ENCODE measurements around the gene SLC2A6. TPM values are rescaled to one million over a fixed set of nuclear protein-coding genes. Genes with fewer than 3 reads are reported as not detected.

The SLC2A6 gene
- total and polyA plus RNA-seq, 10 of the 15 experiments (the other 5 are each of a cell fraction or from before 2014, with no cell fraction given), result 1.1 to 37.9 (median 18.3) TPM

- no peaks in the 10 kb centered on the region for H3K4me1 ChIP-seq (ENCODE audit: control insufficient read depth, insufficient read depth, low read length)
- POLR2A ChIA-PET, result interaction anchor here (0.9 kb wide), 1 partner anchor 9 kb away, joined by 5 read pairs; no protein-coding TSS in a partner anchor
- ATAC-seq (no peak; the same call in 2 of the 3 replicates), FAIRE-seq (no peak), DNase-seq (ENCODE audit: low read depth, low spot score) (no peak)
- no peak overlapping the region for H2AFZ ChIP-seq (ENCODE audit: control insufficient read depth, low read depth, low read length)
- SMC1A ChIA-PET (ENCODE audit: uncharacterized antibody, unreplicated experiment), result no interaction called here
- no peak overlapping the region for H3K4me2 ChIP-seq (ENCODE audit: control insufficient read depth, insufficient read depth)
- H3K4me3 ChIP-seq, result no peak overlapping the region
- H3K9ac ChIP-seq (ENCODE audit: control insufficient read depth, insufficient read depth, low read length), result no peak overlapping the region
- H3K27ac ChIP-seq (ENCODE audit: control insufficient read depth, insufficient read depth), result no peak overlapping the region
- H3K9me3 ChIP-seq (replicated peaks; ENCODE audit: control insufficient read depth, insufficient read depth, low read length), result no peaks in the 10 kb centered on the region
- TF ChIP-seq MYB (IDR thresholded peaks at IDR 0.05; ENCODE audit: borderline replicate concordance, low read depth, low read length) (no peak), POLR2AphosphoS2 (IDR thresholded peaks at IDR 0.05; ENCODE audit: low read depth, low read length) (peak; percentile 49; the same call in 1 of the 2 replicates), POLR2A (IDR thresholded peaks at IDR 0.05; ENCODE audit: low read depth, low read length) (peak; percentile 61)
- intact Hi-C loops (cut with micrococcal nuclease; ENCODE audit: unreplicated experiment) (no loop called here), in situ Hi-C loops (cut with MboI) (no loop called here)
- RAD21 ChIA-PET (ENCODE audit: unreplicated experiment), result no interaction called here
- H4K20me1 ChIP-seq (ENCODE audit: control insufficient read depth, insufficient read depth), result no peaks in the 10 kb centered on the region
- H3K36me3 ChIP-seq (ENCODE audit: control insufficient read depth in 2 of 2, insufficient read depth in 2 of 2, low read length in 1 of 2), result peaks cover 0 to 18% of the 10 kb centered on the region in 2 experiments; a peak in 3 of 4 replicates
- no peaks in the 10 kb centered on the region; the same call in 1 of the 2 replicates for H3K79me2 ChIP-seq (ENCODE audit: control insufficient read depth, insufficient read depth, low read length)
- CTCF ChIA-PET, result interaction anchor here (0.6 kb wide), 1 partner anchor 127 kb away, joined by 3 read pairs; no protein-coding TSS in a partner anchor
- no peaks in the 10 kb centered on the region for H3K27me3 ChIP-seq (replicated peaks in 1 of 2; ENCODE audit: control insufficient read depth in 2 of 2, insufficient read depth in 2 of 2, low read length in 1 of 2)
- 58% methylated on average over 16 of the region's 16 CpGs for WGBS (ENCODE audit: insufficient coverage, insufficient replicate concordance, low lambda C conversion rate, missing lambda C conversion rate)
- BruUV-seq (replicated peaks), result TSS peak; percentile 17
Measured at GRCh38 chr9:133470427-133470924, 8.4 kb downstream of the SLC2A6 start.

GRCh38 chr9:133468777-133469421, 10.0 kb downstream of the SLC2A6 start:
- Histone ChIP-seq H3K79me2 (ENCODE audit: control insufficient read depth, insufficient read depth, low read length) (no peaks in the 10 kb centered on the region), H3K9me3 (replicated peaks; ENCODE audit: control insufficient read depth, insufficient read depth, low read length) (no peaks in the 10 kb centered on the region), H4K20me1 (ENCODE audit: control insufficient read depth, insufficient read depth) (no peaks in the 10 kb centered on the region), H3K4me1 (ENCODE audit: control insufficient read depth, insufficient read depth, low read length) (no peaks in the 10 kb centered on the region), H3K4me3 (no peak overlapping the region), H3K36me3 (ENCODE audit: control insufficient read depth in 2 of 2, insufficient read depth in 2 of 2, low read length in 1 of 2) (peaks cover 0 to 11% of the 10 kb centered on the region in 2 experiments; a peak in 3 of 4 replicates), H3K27ac (ENCODE audit: control insufficient read depth, insufficient read depth) (no peak overlapping the region), H3K4me2 (ENCODE audit: control insufficient read depth, insufficient read depth) (no peak overlapping the region), H3K9ac (ENCODE audit: control insufficient read depth, insufficient read depth, low read length) (no peak overlapping the region), H2AFZ (ENCODE audit: control insufficient read depth, low read depth, low read length) (no peak overlapping the region), H3K27me3 (replicated peaks in 1 of 2; ENCODE audit: control insufficient read depth in 2 of 2, insufficient read depth in 2 of 2, low read length in 1 of 2) (no peaks in the 10 kb centered on the region)
- ChIA-PET SMC1A (ENCODE audit: uncharacterized antibody, unreplicated experiment) (no interaction called here), RAD21 (ENCODE audit: unreplicated experiment) (no interaction called here), CTCF (interaction anchor here (1.1 kb wide), 1 partner anchor 316 kb away, joined by 3 read pairs; no protein-coding TSS in a partner anchor), POLR2A (interaction anchor here (0.8 to 1.1 kb wide), 2 partner anchors 9 to 10 kb away, joined by 3 to 4 read pairs; partner anchors contain the start of genes CACFD1 and SLC2A6)
- 58% methylated on average over 6 of the region's 6 CpGs for WGBS (ENCODE audit: insufficient coverage, insufficient replicate concordance, low lambda C conversion rate, missing lambda C conversion rate)
- no TSS peak for BruUV-seq (replicated peaks)
- intact Hi-C loops (cut with micrococcal nuclease; ENCODE audit: unreplicated experiment), result no loop called here
- ATAC-seq (peak; percentile 8; the same call in 1 of the 3 replicates), DNase-seq (ENCODE audit: low read depth, low spot score) (no peak), FAIRE-seq (no peak)
- in situ Hi-C loops (cut with MboI), result no loop called here
- TF ChIP-seq ZNF217 (IDR thresholded peaks at IDR 0.05), result no peak
- no peak for TF ChIP-seq BCL11A (IDR thresholded peaks at IDR 0.05; ENCODE audit: low read depth, low read length)
- TF ChIP-seq MYC (IDR thresholded peaks at IDR 0.05; ENCODE audit: insufficient read depth, insufficient read length, insufficient replicate concordance, low read length, severe bottlenecking), result no peak
- no peak for TF ChIP-seq SMAD1 (IDR thresholded peaks at IDR 0.05; ENCODE audit: low read depth, partially characterized antibody)
- no peak for TF ChIP-seq EED (IDR thresholded peaks at IDR 0.05; ENCODE audit: low read depth)
- no peak for TF ChIP-seq TCF7 (IDR thresholded peaks at IDR 0.05; ENCODE audit: borderline replicate concordance)
- TF ChIP-seq ATF3 (IDR thresholded peaks at IDR 0.05; ENCODE audit: borderline replicate concordance, extremely low read depth, low read depth, low read length), result no peak
- no peak for TF ChIP-seq GATAD2B (conservative IDR thresholded peaks at IDR 0.05; ENCODE audit: low read depth)
- TF ChIP-seq CBX5 (IDR thresholded peaks at IDR 0.05; ENCODE audit: low read depth), result no peak
- TF ChIP-seq EP300 (IDR thresholded peaks at IDR 0.05; ENCODE audit: borderline replicate concordance in 1 of 2, control insufficient read depth in 1 of 2, low read depth in 2 of 2, low read length in 2 of 2), result no peak
- no peak for TF ChIP-seq JUND (IDR thresholded peaks at IDR 0.05; ENCODE audit: low read depth, low read length)
- no peak for TF ChIP-seq HDGF (IDR thresholded peaks at IDR 0.05)
- TF ChIP-seq, protein P1, sequence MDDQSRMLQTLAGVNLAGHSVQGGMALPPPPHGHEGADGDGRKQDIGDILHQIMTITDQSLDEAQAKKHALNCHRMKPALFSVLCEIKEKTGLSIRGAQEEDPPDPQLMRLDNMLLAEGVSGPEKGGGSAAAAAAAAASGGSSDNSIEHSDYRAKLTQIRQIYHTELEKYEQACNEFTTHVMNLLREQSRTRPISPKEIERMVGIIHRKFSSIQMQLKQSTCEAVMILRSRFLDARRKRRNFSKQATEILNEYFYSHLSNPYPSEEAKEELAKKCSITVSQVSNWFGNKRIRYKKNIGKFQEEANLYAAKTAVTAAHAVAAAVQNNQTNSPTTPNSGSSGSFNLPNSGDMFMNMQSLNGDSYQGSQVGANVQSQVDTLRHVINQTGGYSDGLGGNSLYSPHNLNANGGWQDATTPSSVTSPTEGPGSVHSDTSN (IDR thresholded peaks at IDR 0.05; ENCODE audit: insufficient replicate concordance, low read depth, low read length), result peak; percentile 0
- TF ChIP-seq POLR2AphosphoS2 (IDR thresholded peaks at IDR 0.05; ENCODE audit: low read depth, low read length), result peak; percentile 55
